EL (cell line): Measurements from ENCODE around the gene RASGRP1.

Experiments
- DNase-seq: peaks from one replicate; pipeline ENCODE4 v3.0.0-alpha.2; 2016

RASGRP1 gene

GRCh38 chr15:38441130-38441519, 123.5 kb downstream of the RASGRP1 start:
- DNase-seq, result no peak

- peak; percentile 54 for DNase-seq
These were observed 124.1 kb downstream of the RASGRP1 start for GRCh38 chr15:38440353-38441129.
